GM12874 (cell line): Measurements from ENCODE around the gene IGF2BP1.

ENCODE experiments used
- CTCF ChIP-seq: IDR thresholded peaks from 2 replicates; pipeline ENCODE4 v1.5.1; 2011; ENCODE audit warnings: low read depth, mild to moderate bottlenecking, control low read depth, low read length, moderate library complexity; ENCODE audit not compliant: insufficient read depth

IGF2BP1 gene

GRCh38 chr17:48970865-48971687 lies 26.1 kb upstream of the IGF2BP1 start:
- no peak for TF ChIP-seq CTCF

GRCh38 chr17:48972749-48973097 lies 24.5 kb upstream of the IGF2BP1 start:
- TF ChIP-seq CTCF = no peak

GRCh38 chr17:48973806-48974205 lies 23.4 kb upstream of the IGF2BP1 start:
- no peak for TF ChIP-seq CTCF

GRCh38 chr17:48981927-48982539 lies 15.2 kb upstream of the IGF2BP1 start:
- TF ChIP-seq CTCF = no peak

GRCh38 chr17:48985436-48986245 lies 11.5 kb upstream of the IGF2BP1 start:
- no peak for TF ChIP-seq CTCF

GRCh38 chr17:48989100-48989499 lies 8.1 kb upstream of the IGF2BP1 start:
- no peak for TF ChIP-seq CTCF

GRCh38 chr17:48990882-48991357 lies 6.3 kb upstream of the IGF2BP1 start:
- no peak for TF ChIP-seq CTCF
